ENCODE data around the gene PCDHA8.

- TF ChIP-seq CTCF (conservative IDR thresholded peaks at IDR 0.05) (no peak), EZH2 (IDR thresholded peaks at IDR 0.05; ENCODE audit: low read depth) (no peak)
Observed at GRCh38 chr5:140877262-140877581, 36.2 kb downstream of the PCDHA8 start.
